Memory B cell (primary cell): ENCODE measurements around the gene DPEP1.
"Not testable (repeated sequence)": the region's sequence is repeated elsewhere in the genome, so short reads cannot be mapped to it uniquely, and the experiment has no call there.

ENCODE experiments used
- ATAC-seq: fragments of 150-1000 bp; cut with Tn5 transposase; 2 replicates; pipeline ENCODE4 v1.10.0; 2021; ENCODE audit warnings: low read depth, mild to moderate bottlenecking, moderate library complexity
- DNase-seq, 2 donors: peaks; one replicate each; pipeline ENCODE4 v3.0.0; 2022; ENCODE audit warnings: low spot score in 2 of 2
- H3K27ac Mint-ChIP-seq: one replicate; pipeline ENCODE4 v1.8.0; 2022; ENCODE audit warnings: mild to moderate bottlenecking, moderate library complexity, mixed read lengths
- H3K27me3 Mint-ChIP-seq: one replicate; pipeline ENCODE4 v1.8.0; 2022; ENCODE audit warnings: mixed read lengths
- H3K36me3 Mint-ChIP-seq: one replicate; pipeline ENCODE4 v1.8.0; 2022; ENCODE audit warnings: mild to moderate bottlenecking, mixed read lengths
- H3K4me1 Mint-ChIP-seq: one replicate; pipeline ENCODE4 v1.8.0; 2022; ENCODE audit warnings: mixed read lengths
- H3K4me3 Mint-ChIP-seq: one replicate; pipeline ENCODE4 v1.8.0; 2022; ENCODE audit warnings: mild to moderate bottlenecking, moderate library complexity, mixed read lengths
- H3K9me3 Mint-ChIP-seq: one replicate; pipeline ENCODE4 v1.8.0; 2022; ENCODE audit warnings: mixed read lengths

The DPEP1 gene

GRCh38 chr16:89613231-89613953 is at the start of gene DPEP1:
TSS of gene DPEP1 (plus strand) at chr16:89613642. CDS start at chr16:89630411, 16,769 bp downstream.
- Mint-ChIP-seq H3K4me3 (no peak within 1 kb of the TSS), H3K36me3 (no peaks in the 10 kb centered on the region), H3K4me1 (peaks cover 7% of the 10 kb centered on the region), H3K9me3 (peaks cover 5% of the 10 kb centered on the region), H3K27me3 (peaks cover 10% of the 10 kb centered on the region), H3K27ac (no peak within 1 kb of the TSS)
- no peak for DNase-seq
- no peak for ATAC-seq

DNA sequence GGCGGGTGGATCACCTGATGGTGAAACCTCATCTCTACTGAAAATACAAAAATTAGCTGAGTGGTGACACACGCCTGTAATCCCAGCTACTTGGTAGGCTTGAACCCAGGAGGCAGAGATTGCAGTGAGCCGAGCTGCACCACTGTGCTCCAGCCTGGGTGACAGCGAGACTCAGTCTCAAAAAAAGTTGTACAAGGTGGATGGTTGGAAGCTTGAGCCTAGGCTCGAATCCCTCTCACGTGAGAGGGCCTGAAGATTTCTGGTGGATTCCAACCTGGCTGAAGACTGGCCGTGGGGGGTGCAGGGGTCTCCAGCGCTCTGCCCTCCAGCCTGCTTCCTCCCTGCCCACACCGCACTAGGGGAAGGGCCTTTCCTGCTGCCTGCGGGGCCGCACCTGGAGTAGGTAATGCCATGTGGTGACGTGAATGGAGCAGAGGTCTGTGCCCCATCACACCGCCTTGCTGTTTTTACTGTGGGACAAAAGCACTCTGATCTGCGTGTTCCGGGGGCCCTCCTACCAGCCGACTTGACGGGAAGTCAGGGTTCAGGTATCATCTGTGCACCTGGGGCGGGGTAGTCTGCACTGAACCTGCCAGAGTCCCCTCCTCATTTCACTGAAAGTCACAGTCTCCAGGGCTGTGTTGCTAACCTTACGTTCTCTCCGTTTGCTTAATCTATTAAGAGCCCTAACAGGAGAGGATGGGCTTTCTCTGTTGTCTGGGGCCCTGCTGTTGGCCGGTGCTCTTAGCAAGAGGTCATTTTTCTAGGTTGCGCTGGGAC is 48.8 kb upstream of the DPEP1 start:
- peak overlapping the region; percentile 48 for H3K27ac Mint-ChIP-seq
- H3K4me1 Mint-ChIP-seq, result peaks cover 37% of the 10 kb centered on the region
- peaks cover 12% of the 10 kb centered on the region for H3K36me3 Mint-ChIP-seq
- ATAC-seq, result no peak
- no peak for DNase-seq
- H3K27me3 Mint-ChIP-seq, result peaks cover 2% of the 10 kb centered on the region
- H3K4me3 Mint-ChIP-seq, result no peak overlapping the region
- H3K9me3 Mint-ChIP-seq, result no peaks in the 10 kb centered on the region

- Mint-ChIP-seq H3K27ac (peak overlapping the region; percentile 48), H3K4me1 (peaks cover 36% of the 10 kb centered on the region), H3K4me3 (peak overlapping the region; percentile 44), H3K36me3 (peaks cover 12% of the 10 kb centered on the region), H3K27me3 (peaks cover 5% of the 10 kb centered on the region), H3K9me3 (no peaks in the 10 kb centered on the region)
- ATAC-seq, result no peak
- DNase-seq, result no peak
These were observed 48.3 kb upstream of the DPEP1 start for GRCh38 chr16:89565256-89565505.

- Mint-ChIP-seq H3K4me1 (peaks cover 38% of the 10 kb centered on the region), H3K27ac (peak overlapping the region; percentile 28), H3K9me3 (no peaks in the 10 kb centered on the region), H3K4me3 (peak overlapping the region; percentile 44), H3K27me3 (peaks cover 7% of the 10 kb centered on the region), H3K36me3 (peaks cover 14% of the 10 kb centered on the region)
- peak; percentile 56 for ATAC-seq
- no peak for DNase-seq
These were observed 47.7 kb upstream of the DPEP1 start for GRCh38 chr16:89565506-89566372.

DNA sequence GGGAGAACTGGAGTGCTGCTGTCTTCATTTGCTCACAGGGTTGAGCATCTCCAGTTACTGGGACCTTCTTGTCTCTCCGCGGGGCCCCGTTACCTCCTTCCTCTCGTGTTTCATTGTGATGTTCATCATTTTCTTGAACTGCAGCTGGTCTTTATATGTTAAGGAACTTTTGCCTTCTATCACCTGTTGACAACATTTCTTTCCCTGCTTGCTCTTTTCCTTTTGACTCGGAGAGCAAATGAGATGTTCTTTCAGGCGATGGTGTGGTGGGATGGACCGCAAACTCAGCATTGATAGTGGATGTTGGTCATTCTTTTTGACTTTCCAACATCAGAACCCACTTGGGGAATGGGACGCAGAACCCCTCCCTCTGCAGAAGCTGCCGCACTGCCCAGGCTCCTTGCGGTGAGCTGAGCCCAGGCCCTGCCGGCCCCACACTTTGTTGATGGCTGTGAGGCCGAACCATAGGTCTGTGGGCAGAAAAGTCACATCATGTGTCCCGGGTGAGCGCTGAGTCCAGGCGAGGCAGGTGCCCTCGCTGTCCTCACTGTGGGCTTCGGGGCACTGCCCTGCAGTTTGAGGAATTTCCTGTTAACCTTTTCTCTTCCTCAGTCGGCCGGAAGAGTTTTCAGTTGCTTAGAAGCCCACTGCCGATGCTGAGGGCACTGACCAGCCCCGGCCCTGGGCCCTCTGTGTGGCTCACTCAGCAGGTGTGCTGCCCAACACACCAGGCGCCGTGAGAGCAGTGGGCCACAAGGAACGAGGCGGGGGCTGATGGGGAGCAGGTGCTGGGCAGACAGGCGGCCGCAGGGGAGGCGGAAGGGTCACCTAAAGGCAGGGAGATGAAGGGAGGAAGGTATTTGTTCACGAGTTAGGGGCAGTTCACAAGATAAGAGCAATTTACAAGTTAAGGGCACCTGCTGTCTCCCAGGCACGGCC is 45.5 kb upstream of the DPEP1 start:
- Mint-ChIP-seq H3K36me3 (peaks cover 6% of the 10 kb centered on the region), H3K27ac (no peak overlapping the region), H3K27me3 (peaks cover 9% of the 10 kb centered on the region), H3K9me3 (no peaks in the 10 kb centered on the region), H3K4me3 (no peak overlapping the region), H3K4me1 (peaks cover 33% of the 10 kb centered on the region)
- ATAC-seq (no peak), DNase-seq (no peak)

- Mint-ChIP-seq H3K27ac (peak overlapping the region; percentile 47), H3K27me3 (peaks cover 9% of the 10 kb centered on the region)
These were observed 43.7 kb upstream of the DPEP1 start for GRCh38 chr16:89569506-89570341.

GRCh38 chr16:89570342-89570923 is 43.0 kb upstream of the DPEP1 start:
- no peaks in the 10 kb centered on the region for H3K9me3 Mint-ChIP-seq
- peaks cover 14% of the 10 kb centered on the region for H3K4me1 Mint-ChIP-seq
- H3K36me3 Mint-ChIP-seq, result peaks cover 3% of the 10 kb centered on the region
- ATAC-seq, result no peak
- H3K4me3 Mint-ChIP-seq, result no peak overlapping the region
- DNase-seq, result no peak
- H3K27ac Mint-ChIP-seq, result peak overlapping the region; percentile 47
- peaks cover 9% of the 10 kb centered on the region for H3K27me3 Mint-ChIP-seq

More at GRCh38 chr16:89569506-89570341, 43.7 kb upstream of the DPEP1 start:
- no peak for ATAC-seq
- H3K4me3 Mint-ChIP-seq, result no peak overlapping the region
- peaks cover 21% of the 10 kb centered on the region for H3K4me1 Mint-ChIP-seq
- H3K36me3 Mint-ChIP-seq, result peaks cover 3% of the 10 kb centered on the region
- H3K9me3 Mint-ChIP-seq, result no peaks in the 10 kb centered on the region
- DNase-seq, result no peak

DNA sequence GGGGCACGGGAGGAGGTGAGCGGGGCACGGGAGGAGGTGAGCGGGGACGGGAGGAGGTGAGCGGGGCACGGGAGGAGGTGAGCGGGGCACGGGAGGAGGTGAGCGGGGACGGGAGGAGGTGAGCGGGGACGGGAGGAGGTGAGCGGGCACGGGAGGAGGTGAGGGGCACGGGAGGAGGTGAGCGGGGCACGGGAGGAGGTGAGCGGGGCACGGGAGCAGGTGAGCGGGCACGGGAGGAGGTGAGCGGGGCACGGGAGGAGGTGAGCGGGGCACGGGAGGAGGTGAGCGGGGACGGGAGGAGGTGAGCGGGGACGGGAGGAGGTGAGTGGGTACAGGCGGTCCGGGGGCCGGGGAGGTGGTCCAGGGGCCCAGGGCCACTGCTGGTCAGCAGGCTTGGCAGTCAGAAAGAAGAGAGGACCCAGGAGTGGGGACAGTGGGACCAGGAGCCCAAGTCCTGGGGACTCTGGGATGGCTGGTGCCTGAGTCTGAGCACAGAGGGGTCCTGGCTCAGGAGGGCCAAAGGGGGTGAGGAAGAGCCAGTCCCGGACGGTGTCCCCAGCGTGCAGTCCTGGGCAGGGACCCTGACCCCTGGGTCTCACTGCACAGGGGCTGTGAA is 42.4 kb upstream of the DPEP1 start:
- not testable (repeated sequence) for H3K27me3 Mint-ChIP-seq, H3K9me3 Mint-ChIP-seq, H3K36me3 Mint-ChIP-seq, H3K4me1 Mint-ChIP-seq, H3K27ac Mint-ChIP-seq, ATAC-seq, H3K4me3 Mint-ChIP-seq, DNase-seq

DNA sequence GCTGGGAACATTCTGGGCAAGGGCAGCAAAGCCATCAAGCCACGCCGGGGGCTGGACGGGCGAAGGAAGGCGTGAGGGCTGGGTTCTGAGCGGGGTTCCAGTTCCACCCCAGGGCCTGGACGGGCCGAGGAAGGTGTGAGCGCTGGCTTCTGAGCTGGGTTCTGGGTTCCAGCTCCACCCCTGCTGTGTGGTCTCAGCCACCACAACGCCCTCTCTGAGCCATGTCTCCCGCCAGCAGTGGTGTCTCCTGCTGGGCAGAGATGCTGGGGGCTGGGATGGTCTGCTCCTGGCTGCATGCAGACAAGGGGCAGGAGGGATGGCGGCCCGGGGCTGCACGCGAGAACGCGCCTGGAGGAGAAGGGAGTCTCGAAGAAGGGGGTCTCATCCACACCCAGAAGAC is 41.8 kb upstream of the DPEP1 start:
- Mint-ChIP-seq H3K36me3 (peaks cover 3% of the 10 kb centered on the region), H3K27me3 (peaks cover 9% of the 10 kb centered on the region), H3K4me1 (peaks cover 8% of the 10 kb centered on the region), H3K27ac (no peak overlapping the region), H3K9me3 (no peaks in the 10 kb centered on the region), H3K4me3 (no peak overlapping the region)
- ATAC-seq (no peak), DNase-seq (no peak)

- H3K27ac Mint-ChIP-seq, result no peak overlapping the region
These were observed 41.4 kb upstream of the DPEP1 start for GRCh38 chr16:89572073-89572484.

DNA sequence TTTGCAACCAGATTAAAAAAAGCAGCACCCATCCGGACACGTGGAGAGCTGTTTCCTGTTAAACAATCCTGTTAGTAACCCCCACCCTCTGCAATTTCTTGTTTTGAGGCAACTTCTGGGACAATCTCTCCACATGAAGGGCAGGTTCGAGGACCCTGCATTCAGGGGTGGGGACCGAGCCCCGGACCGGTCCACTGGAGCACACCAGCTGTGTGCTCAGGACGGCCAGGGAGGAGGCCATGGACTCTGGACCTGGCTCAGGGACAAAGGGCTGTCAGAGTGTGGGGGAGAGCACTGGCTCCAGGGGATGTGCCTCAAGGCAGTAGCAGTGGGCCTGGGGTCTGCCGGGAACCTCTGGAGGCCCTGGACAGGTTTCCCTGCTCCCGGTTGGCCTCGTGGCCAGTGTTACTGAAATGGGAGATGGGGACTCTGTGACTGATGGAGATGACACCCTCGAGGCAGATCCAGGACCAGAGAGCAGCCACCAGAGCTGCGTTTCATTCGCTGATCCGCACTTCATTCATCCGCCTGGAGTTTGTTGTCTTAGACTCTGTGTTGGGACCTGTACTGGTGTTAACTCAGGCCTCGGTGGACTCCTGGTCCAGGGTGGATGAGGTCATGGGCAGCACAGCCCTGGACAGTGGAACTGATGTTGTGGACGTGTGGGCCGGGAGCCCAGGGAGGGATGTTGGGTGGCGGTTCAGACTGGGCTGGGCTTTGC is 40.8 kb upstream of the DPEP1 start:
- H3K27me3 Mint-ChIP-seq, result peaks cover 9% of the 10 kb centered on the region
- H3K27ac Mint-ChIP-seq, result no peak overlapping the region
- H3K9me3 Mint-ChIP-seq, result no peaks in the 10 kb centered on the region
- H3K36me3 Mint-ChIP-seq, result peaks cover 2% of the 10 kb centered on the region
- peak; percentile 5 for ATAC-seq
- DNase-seq, result no peak
- H3K4me1 Mint-ChIP-seq, result peaks cover 8% of the 10 kb centered on the region
- no peak overlapping the region for H3K4me3 Mint-ChIP-seq

More at GRCh38 chr16:89572073-89572484, 41.4 kb upstream of the DPEP1 start:
- Mint-ChIP-seq H3K27me3 (peaks cover 9% of the 10 kb centered on the region), H3K4me3 (no peak overlapping the region), H3K9me3 (no peaks in the 10 kb centered on the region), H3K36me3 (peaks cover 3% of the 10 kb centered on the region), H3K4me1 (peaks cover 8% of the 10 kb centered on the region)
- DNase-seq (no peak), ATAC-seq (peak; percentile 68)
